GM23338 (cell line): ENCODE results near the gene YIPF2.

Experiments used
- EZH2 ChIP-seq: fragments of 200-600 bp; sonication (generic); IDR thresholded peaks from one replicate; pipeline ENCODE4 v1.8.0; 2017; ENCODE audit warnings: antibody characterized with exemption, mild to moderate bottlenecking, low read depth; ENCODE audit not compliant: unreplicated experiment
- EZH2phosphoT487 ChIP-seq: fragments of 200-600 bp; sonication (generic); IDR thresholded peaks from one replicate; pipeline ENCODE4 v1.8.1; 2018; ENCODE audit warnings: antibody characterized with exemption; ENCODE audit not compliant: unreplicated experiment
- POLR2AphosphoS5 ChIP-seq: IDR thresholded peaks from 2 replicates; pipeline ENCODE4 v1.6.1; 2016; ENCODE audit warnings: antibody characterized with exemption, low read depth
- TF ChIP-seq, protein P1 (sequence below), 2 experiments: fragments of 200-600 bp in 1 of 2; sonication (generic) in 1 of 2; conservative IDR thresholded peaks; 2 replicates each; pipeline versions ENCODE4 v1.5.1 to v1.6.1; 2016 to 2017; ENCODE audit warnings: antibody characterized with exemption in 2 of 2, low read depth in 2 of 2, mild to moderate bottlenecking in 2 of 2, moderate library complexity in 1 of 2
- TF ChIP-seq, protein P2 (sequence below): IDR thresholded peaks from 2 replicates; pipeline ENCODE4 v1.6.1; 2016; ENCODE audit warnings: antibody characterized with exemption

DNA sequence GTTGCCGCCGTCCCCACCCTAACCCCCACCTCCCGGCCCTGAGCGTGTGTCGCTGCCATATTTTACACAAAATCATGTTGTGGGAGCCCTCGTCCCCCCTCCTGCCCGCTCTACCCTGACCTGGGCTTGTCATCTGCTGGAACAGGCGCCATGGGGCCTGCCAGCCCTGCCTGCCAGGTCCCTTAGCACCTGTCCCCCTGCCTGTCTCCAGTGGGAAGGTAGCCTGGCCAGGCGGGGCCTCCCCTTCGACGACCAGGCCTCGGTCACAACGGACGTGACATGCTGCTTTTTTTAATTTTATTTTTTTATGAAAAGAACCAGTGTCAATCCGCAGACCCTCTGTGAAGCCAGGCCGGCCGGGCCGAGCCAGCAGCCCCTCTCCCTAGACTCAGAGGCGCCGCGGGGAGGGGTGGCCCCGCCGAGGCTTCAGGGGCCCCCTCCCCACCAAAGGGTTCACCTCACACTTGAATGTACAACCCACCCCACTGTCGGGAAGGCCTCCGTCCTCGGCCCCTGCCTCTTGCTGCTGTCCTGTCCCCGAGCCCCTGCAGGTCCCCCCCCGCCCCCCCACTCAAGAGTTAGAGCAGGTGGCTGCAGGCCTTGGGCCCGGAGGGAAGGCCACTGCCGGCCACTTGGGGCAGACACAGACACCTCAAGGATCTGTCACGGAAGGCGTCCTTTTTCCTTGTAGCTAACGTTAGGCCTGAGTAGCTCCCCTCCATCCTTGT lies 6.4 kb downstream of the YIPF2 start:
- TF ChIP-seq, protein P1, sequence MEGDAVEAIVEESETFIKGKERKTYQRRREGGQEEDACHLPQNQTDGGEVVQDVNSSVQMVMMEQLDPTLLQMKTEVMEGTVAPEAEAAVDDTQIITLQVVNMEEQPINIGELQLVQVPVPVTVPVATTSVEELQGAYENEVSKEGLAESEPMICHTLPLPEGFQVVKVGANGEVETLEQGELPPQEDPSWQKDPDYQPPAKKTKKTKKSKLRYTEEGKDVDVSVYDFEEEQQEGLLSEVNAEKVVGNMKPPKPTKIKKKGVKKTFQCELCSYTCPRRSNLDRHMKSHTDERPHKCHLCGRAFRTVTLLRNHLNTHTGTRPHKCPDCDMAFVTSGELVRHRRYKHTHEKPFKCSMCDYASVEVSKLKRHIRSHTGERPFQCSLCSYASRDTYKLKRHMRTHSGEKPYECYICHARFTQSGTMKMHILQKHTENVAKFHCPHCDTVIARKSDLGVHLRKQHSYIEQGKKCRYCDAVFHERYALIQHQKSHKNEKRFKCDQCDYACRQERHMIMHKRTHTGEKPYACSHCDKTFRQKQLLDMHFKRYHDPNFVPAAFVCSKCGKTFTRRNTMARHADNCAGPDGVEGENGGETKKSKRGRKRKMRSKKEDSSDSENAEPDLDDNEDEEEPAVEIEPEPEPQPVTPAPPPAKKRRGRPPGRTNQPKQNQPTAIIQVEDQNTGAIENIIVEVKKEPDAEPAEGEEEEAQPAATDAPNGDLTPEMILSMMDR (conservative IDR thresholded peaks at IDR 0.05; ENCODE audit: low read depth in 2 of 2), result no peak
- no peak; the same call in 1 of the 2 replicates for TF ChIP-seq POLR2AphosphoS5
- TF ChIP-seq EZH2, result no peak
- no peak for TF ChIP-seq EZH2phosphoT487
- TF ChIP-seq, protein P2, sequence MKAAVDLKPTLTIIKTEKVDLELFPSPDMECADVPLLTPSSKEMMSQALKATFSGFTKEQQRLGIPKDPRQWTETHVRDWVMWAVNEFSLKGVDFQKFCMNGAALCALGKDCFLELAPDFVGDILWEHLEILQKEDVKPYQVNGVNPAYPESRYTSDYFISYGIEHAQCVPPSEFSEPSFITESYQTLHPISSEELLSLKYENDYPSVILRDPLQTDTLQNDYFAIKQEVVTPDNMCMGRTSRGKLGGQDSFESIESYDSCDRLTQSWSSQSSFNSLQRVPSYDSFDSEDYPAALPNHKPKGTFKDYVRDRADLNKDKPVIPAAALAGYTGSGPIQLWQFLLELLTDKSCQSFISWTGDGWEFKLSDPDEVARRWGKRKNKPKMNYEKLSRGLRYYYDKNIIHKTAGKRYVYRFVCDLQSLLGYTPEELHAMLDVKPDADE, result no peak
